Measurements from ENCODE around the gene RIPK4. TPM values are rescaled to one million over a fixed set of nuclear protein-coding genes. Genes with fewer than 3 reads are reported as not detected.
"Not testable (repeated sequence)": the region's sequence is repeated elsewhere in the genome, so short reads cannot be mapped to it uniquely, and the experiment has no call there.

Gene RIPK4
- total RNA-seq, 1 donor from 2014 or later = not detected

DNA sequence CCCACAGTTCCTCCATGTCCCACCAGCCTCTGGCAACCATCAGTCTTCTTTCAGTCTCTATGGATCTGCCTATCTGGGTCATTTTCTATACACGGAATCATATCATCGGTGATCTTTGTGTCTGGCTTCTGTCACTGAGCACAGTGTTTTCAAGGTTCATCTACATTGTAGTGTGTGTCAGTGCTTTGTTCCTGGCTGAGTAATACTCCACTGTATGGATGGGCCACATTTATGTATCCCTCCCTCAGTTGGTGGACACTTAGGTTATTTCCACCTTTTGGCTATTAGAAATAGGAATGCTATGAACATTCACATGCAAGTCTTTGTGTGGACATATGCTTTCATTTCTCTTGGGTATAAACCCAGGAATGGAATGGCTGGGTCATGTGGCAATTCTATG lies 46.6 kb downstream of the RIPK4 start:
- DNase-seq (ENCODE audit: low spot score in 2 of 2) (no peak), FAIRE-seq (no peak)

DNA sequence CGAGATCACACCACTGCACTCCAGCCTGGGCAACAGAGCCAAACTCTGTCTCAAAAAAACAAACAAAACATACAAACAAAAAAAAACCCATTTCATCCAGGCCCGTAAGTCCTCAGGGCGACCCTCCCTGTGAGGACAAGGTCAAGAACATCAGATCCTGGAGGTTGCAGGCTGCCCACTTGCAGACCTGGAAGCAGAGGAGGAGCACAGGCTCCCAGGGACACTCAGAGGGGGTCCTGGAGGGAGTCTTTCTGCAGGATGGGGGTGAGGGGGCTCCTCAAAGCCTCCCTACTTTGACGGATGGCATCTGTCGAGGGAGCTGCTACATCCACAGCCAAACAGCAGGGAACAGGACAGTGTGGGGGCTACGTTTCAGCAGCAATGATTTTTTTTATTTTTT lies 47.2 kb downstream of the RIPK4 start:
- DNase-seq (ENCODE audit: low spot score in 2 of 2) (no peak), FAIRE-seq (no peak)

DNA sequence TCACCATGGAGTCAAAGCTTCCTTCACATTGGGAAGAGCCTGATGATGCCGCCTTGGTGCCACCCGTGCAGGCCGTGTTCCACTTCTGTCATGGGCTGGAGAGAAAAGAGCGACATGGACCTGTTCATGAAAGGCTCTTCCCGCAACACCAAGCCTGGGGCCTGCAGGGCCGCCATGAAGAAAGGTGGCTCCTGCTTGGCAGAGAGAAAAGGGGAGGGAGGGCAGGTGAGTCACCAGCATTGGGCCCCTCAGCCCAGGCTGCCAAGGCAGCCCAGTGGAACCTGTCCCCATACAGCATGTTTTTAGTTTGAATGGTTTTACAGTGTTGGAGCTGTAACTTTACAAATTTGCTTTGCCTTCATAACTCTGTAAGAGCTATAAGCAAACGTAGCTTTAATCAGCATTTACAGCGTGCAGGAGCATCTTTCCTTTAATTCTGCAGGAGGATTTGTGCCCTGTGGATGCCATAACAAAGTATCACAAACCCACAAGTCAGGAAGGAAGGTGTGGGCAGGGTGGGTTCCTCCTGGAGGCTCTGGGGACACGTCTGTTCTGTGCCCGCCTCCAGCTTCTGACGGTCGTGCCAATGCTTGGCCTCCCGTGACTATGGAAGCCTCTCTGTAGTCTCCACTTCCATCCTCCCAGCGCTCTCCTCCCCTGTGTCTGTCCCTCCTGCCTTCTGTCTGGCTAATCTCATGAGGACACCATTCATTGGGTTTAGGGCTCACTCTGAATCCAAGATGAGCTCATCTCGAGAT lies 49.1 kb downstream of the RIPK4 start:
- DNase-seq (ENCODE audit: low spot score in 2 of 2) (no peak), FAIRE-seq (no peak)

DNA sequence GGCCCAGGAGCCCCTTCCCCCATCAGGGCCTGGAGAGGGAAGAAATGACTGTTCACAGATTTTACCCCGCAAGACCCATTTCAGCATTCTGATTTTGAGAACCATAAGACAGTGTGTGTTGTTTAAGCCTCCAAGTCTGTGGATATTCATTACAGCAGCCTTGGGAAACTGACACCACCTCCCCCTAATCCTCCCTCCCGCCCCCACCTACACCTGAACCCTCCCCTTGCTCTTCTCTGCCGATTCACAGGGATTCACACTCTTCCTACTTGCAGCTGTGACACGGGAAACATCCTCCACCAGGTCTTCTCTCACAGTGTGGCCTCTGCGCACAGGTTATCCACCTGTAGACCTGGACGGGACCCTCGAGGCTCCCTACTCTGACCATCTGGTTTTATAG lies 50.1 kb downstream of the RIPK4 start:
- no peak for DNase-seq (ENCODE audit: low spot score in 2 of 2)
- FAIRE-seq = no peak

DNA sequence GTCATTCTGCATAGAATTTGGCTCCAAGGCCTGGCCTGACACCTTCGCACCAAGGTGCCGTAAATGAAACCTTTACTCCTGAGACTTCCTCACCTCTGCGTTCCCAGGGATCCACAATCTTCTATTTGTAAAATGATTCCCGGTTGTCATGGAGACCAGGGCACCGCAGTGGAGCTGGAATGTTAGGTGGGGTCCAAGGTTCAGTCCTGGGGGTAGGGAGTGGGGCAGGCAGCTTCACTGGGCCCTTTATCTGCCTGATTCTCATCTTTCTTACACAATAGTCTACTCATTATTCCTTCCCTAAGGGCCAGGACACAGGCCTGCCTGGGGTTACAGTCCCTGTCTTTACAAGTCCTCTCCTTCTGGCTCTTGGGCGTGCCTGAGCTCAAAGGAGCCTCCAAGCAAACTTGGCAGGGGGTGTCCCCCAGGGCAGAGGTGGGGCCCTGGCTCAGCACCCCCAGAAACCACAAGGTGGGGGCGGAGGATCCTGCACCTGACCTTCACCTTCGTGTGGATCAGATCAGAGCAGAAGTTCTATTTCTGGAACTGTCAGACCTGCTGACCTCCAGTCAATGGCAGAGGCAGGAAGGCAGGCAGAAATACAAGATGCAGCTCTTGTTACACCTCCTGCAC lies 51.1 kb downstream of the RIPK4 start:
- no peak for FAIRE-seq
- no peak for DNase-seq (ENCODE audit: low spot score in 2 of 2)

DNA sequence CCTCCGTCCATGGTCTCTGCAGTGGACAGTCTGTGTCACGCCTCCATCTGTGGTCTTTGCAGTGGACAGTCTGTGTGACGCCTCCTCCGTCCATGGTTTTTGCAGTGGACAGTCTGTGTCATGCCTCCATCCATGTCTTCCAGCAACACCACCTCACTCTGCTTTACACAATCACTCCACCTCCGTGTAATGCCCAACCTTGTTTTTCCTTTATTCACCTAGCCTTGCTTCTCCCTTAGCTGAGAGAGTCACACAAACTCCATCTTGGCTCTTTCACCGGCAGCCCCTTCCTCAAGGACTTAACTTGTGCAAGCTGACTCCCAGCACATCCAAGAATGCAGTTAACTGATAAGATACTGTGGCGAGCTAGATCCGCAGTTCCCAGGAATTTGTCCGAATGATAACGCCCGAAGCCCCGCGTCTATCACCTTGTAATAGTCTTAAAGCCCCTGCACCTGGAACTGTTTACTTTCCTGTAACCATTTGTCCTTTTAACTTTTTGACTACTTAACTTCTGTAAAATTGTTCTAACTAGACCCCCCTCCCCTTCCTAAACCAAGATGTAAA lies 52.5 kb downstream of the RIPK4 start:
- not testable (repeated sequence) for FAIRE-seq; DNase-seq (ENCODE audit: low spot score in 2 of 2)

DNA sequence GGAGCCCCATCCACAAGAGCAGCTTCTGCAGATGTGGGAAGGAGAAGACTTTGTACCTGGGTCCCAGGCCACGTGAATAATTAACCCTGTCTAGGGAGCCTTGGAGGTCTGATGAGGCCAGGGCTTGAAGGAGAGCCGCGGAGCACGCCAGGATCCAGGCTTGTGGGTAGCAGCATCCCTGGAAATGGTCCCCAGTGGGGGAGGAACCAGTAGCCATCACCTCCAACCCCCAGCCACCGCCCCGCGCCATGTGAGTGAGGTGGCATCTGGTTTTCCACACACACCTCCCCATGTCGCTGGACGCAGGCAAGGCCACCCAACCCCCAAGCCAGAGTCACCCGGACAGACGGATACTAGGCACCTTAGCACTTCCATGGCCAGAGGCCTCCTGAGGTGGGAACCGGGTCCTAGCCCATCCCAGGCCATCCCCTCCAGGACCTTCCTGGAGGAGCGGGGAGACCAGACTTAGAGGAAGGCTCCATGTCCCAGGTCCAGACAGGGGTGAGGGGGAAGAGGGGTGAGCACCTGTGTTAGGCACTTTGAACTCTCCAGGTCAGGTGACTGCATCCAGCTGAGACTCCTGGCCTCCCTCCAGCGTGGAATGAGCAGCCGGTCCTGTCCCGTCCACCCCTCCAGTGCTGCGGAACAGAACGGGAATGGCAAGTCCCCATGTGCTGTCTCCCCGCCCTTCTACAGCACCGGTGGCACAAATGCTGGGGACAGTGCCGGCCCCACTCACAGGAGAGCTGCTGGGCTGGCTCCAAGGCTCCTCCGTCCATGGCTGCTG lies 53.2 kb downstream of the RIPK4 start:
- DNase-seq (ENCODE audit: low spot score in 2 of 2) (no peak), FAIRE-seq (no peak)

DNA sequence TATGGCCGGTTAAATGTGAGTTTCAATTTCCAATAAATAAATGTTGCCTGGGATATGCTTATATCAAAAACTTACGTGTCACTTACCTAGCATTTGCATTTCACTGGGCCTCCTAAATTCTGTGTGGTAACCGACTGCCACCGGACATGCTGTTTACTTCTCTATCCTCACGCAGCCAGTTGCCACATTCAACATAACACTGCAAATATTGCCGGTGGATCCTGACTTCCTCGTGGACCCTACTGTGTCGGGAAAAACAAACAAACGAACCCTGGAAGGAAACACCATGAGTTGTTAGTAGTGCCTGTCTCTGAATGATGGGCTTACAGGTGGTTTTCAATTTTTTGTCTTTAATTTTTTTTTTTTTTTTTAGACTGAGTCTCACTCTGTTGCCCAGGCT lies 54.1 kb downstream of the RIPK4 start:
- DNase-seq (ENCODE audit: low spot score in 2 of 2) (no peak), FAIRE-seq (no peak)

DNA sequence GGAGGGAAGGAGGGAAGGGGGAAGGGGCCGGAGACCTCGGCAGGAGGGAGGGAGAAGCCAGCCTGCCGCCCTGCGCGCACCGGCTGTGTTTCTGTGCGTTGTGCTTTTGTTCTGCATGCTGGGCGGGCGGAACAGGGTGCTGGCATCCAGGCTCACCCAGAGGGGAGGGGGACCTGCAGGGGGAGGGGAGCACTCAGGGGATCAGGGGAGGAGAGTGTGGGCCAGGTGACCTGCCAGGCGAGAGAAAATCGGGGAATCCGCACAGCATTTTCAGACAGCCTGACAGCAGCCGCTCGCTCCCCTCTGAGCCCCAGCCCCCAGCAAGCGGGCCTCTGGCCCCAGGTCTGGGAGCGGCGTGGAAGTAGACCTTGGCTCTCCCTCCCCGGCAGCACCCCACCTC lies 54.7 kb downstream of the RIPK4 start:
- no peak for FAIRE-seq
- no peak for DNase-seq (ENCODE audit: low spot score in 2 of 2)

DNA sequence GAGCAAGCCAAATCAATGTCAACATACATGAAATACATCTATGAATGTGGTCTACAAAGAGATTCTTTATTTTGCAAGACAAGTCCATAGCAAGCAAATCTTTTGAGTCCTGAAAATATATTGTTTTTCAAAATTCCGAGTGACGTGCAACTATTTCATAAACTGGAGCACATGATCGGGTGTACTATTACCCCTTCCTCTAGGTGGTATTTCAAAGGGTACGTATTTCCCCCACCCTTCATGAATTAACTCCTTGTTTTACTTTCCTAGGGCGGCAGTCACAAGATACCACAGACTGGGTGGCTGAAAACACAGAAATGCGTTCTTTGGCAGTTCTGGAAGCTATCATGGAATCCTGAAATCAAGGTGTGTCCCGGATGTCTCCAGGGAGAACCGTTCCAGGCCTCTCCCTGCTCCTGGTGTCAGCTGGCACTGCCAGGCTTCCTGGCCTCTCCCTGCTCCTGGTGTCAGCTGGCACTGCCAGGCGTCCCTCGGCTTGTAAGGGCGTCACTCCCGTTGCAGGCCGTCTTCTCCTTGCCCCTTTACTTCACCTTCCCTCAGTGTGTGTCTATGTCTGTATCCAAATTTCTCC lies 55.3 kb downstream of the RIPK4 start:
- DNase-seq (ENCODE audit: low spot score in 2 of 2) (no peak), FAIRE-seq (no peak)

DNA sequence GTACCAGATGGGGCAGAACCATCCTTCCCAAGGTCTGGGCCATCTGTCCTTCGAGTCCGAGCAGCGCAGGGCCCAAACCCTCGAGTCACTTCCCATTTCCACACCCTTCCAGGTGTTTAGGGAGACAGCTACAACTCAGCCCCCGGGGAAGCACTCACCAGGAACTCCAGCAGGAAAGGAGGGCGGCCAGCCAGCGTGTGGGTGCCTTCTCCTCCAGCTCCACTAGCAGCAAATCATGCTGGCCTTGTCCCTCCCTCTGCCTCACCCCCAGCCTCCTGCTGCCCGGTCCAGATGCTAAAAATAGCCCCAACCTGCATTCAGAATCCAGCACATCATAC lies 56.1 kb downstream of the RIPK4 start:
- FAIRE-seq = no peak
- DNase-seq (ENCODE audit: low spot score in 2 of 2) = no peak

DNA sequence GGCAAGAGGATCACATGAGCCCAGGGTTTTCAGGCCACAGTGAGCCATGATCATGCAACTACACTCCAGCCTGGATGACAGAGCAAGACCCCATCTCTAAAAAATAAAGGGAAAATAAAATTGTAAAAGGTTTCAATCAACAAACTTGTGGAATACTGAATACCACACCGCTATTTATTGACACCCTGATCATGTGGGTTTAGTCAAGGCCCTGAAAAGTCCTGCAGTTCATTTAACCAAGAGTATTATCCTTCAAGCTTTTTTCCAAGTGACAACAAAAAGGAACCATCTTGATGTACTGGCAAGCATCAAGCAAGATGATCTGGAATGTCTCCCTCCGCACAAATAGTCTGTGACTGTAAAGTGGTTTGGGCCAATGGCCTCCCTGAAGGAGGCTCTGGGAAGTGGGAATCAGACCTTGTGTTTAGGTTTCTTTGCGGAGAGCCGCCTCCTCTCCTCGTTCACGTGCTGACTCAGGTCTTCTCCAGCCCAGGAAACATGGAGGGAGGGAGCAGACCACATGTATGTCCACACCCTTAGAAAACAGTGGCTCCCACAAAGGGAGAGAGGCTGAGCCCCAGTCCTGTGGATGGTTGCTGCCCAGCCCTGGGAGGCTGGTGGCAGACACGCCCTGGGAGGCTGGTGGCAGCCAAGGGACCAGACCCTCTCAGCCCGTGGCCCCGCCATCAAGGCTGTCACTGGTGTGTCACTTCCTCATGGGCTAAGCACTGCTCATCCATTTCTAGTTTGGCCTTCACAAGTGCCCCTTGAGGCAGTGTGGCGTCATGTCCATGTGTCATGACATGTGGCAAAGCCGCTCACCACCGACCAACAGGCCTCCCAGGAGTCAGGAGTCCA lies 56.7 kb downstream of the RIPK4 start:
- DNase-seq (ENCODE audit: low spot score in 2 of 2) (no peak), FAIRE-seq (no peak)

DNA sequence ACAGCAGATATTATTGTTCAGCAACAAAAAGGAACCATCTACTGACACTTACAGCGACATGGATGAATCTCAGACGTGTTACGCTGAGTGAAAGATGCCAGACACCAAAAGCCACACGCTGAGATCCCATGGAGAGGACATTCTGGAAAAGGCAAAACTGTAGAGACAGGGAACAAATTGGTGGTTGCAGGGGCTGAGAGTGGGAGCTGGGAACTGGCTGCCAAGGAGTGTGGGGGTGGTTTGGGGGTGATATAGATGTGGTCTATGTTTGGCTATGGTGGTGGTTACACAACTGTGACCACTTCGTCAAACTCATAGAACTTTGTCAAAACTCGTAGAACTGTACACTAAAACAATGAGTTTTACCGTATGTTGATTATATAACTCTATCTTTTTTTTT lies 57.7 kb downstream of the RIPK4 start:
- FAIRE-seq (no peak), DNase-seq (ENCODE audit: low spot score in 2 of 2) (no peak)

DNA sequence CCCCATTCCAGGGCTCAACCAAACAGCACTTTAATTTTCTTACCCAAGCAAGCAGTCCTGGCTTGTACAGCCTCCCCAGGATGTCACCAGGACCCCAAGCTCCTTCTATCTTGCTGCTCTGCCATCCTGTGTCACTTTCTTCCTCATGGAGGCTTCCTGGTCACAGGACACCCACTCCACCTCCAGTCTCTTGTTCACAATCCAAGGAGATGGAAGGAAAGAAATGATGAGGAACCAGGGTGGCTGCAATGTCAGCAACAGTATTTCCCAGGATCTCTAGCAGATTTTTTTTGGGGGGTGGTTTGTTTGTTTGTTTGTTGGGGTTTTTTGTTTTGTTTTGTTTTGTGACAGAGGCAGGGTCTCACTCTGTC lies 58.9 kb downstream of the RIPK4 start:
- no peak for FAIRE-seq
- DNase-seq (ENCODE audit: low spot score in 2 of 2) = no peak

DNA sequence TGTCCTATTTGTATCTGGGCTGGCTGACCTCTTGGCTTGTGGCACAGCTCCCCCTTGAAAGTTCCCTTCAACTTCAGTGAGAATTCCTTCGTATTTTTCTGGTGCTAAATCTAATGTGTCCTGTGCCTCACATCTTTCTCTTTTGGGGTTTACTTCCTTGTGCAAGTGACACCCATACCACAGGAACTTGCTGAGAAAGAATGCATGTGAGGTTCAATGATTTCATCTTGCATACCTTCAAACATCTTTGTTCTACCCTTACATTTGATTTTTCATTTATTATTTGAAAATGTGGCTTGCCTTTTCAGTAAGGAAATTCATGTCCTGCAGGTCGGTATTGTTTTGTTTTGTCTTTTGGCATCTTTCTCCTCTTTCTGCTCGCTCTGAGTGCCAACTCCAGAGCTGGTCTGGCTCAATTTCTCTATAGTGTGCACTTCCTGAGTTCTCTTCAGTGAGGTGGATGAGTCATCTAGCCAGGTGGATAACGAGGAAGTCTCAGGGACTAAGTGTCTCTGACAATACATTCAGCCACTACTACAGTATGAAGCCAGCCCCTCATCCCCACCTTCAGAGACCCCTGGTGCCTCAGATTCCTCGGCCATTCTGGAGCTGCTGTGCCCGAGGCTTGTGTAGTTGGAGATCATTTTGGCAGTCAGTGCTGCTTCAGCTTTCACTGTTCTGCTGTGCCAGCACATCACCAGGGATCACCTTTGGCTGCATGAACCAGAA lies 59.5 kb downstream of the RIPK4 start:
- DNase-seq (ENCODE audit: low spot score in 2 of 2) (no peak), FAIRE-seq (no peak)

DNA sequence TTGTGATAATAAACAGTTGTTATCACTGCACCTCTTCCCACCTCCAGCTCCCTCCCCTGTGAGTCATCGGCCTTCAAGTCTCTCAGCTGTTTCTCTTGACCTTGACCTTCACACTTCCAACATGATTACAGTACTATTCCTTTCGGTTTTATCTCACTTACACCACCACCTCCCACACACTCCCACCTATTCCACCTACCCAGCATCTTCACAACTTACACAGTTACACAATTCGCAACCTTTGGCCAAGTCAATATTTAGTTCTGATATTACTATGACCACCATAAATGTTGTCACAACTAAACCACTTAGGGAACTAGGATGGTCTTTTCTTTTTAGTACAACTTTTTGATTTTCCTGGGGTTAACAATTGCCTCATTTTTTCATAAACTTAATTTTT lies 60.2 kb downstream of the RIPK4 start:
- FAIRE-seq (no peak), DNase-seq (ENCODE audit: low spot score in 2 of 2) (no peak)

DNA sequence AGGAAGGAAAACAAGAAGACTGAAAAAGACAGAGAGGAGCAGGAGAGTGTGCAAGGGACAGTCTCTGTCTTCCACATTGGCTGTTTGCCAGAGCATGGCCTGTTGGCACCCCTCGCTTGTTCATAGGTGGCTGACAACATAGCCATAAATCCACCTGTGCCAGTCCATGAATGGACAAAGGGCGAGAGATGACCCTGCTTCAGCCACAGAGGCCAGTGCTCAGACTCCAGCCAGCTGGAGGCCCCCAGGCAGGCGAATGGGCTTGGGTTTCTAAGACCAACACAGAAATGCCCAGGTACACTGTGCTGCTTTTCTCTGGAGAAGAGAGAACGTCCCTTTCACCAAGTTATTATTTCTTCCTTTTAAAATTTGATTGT lies 60.6 kb downstream of the RIPK4 start:
- DNase-seq (ENCODE audit: low spot score in 2 of 2) (no peak), FAIRE-seq (no peak)

DNA sequence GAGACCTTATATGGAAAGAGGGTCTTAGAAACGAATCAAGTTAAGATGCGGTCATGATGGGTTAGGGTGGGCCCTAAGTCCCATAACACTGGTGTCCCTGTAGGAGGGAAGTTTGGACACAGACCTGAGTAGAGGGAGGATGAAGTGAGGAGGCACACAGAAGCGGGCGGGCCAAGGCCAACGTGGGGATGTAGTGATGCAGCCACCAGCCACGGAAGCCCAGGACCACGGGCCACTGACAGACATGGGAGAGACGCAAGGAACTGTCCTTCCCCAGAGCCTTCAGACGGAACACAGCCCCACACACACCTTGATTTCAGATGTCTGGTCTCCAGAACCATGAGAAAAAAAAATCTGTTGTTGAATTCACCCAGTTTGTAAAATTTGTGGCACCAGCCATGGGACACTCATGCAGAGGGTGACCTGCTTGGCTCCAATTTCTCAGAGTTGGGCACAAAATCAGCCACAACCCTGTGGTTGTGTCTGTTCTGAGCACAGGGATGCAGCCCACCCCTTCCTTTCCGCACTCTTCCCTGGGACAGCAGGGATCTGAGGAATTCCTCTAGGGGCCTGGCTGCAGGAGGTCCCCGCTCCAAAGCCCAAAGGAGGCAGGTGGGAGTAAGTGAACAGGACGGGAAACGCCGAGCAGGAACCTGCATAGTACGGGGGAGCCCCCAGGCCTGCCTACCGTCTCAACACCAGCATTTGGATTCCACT lies 61.1 kb downstream of the RIPK4 start:
- FAIRE-seq (no peak), DNase-seq (ENCODE audit: low spot score in 2 of 2) (no peak)
